Muscle of back (tissue), 11 donors: ENCODE data around the gene SFSWAP. TPM values are rescaled to one million over a fixed set of nuclear protein-coding genes. Genes with fewer than 3 reads are reported as not detected.

ENCODE experiments used
- DNase-seq, 3 donors: peaks; one replicate each; pipeline versions ENCODE4 v3.0.0 to v3.0.0-alpha.2; 2013
- polyA plus RNA-seq, 10 donors: library from polyadenylated mRNA; unstranded; fragments of 120-200 nt; gene quantifications; one replicate each; pipeline ENCODE4 v1.2.1, GENCODE V29; 2013; ENCODE audit not compliant: insufficient read length in 10 of 10

The SFSWAP gene
- polyA plus RNA-seq, 10 donors: 24.5 to 45.6 (median 30.9) TPM

GRCh38 chr12:131833288-131833895 is 122.5 kb downstream of the SFSWAP start:
- no peak for DNase-seq

GRCh38 chr12:131833896-131834641 is 123.2 kb downstream of the SFSWAP start:
- DNase-seq: no peak

GRCh38 chr12:131834798-131835615 is 124.1 kb downstream of the SFSWAP start:
- no peak for DNase-seq

- no peak for DNase-seq
These were observed 124.8 kb downstream of the SFSWAP start for GRCh38 chr12:131835616-131836171.

GRCh38 chr12:131836193-131836592 is 125.3 kb downstream of the SFSWAP start:
- DNase-seq: no peak

GRCh38 chr12:131836714-131837397 is 126.0 kb downstream of the SFSWAP start:
- no peak for DNase-seq

- DNase-seq: no peak
These were observed 129.9 kb downstream of the SFSWAP start for GRCh38 chr12:131840643-131841416.

GRCh38 chr12:131841547-131841946 is 130.7 kb downstream of the SFSWAP start:
- DNase-seq: no peak

- no peak for DNase-seq
These were observed 131.3 kb downstream of the SFSWAP start for GRCh38 chr12:131842169-131842568.

- no peak for DNase-seq
These were observed 132.6 kb downstream of the SFSWAP start for GRCh38 chr12:131843527-131843926.

- DNase-seq: no peak
These were observed 133.2 kb downstream of the SFSWAP start for GRCh38 chr12:131844140-131844539.

- no peak for DNase-seq
These were observed 133.8 kb downstream of the SFSWAP start for GRCh38 chr12:131844656-131845055.

- no peak for DNase-seq
These were observed 134.2 kb downstream of the SFSWAP start for GRCh38 chr12:131845121-131845520.

- DNase-seq: no peak
These were observed 136.6 kb downstream of the SFSWAP start for GRCh38 chr12:131847456-131847855.

- no peak for DNase-seq
These were observed 137.9 kb downstream of the SFSWAP start for GRCh38 chr12:131848753-131849152.

Other genes starting within 250 kb of the SFSWAP start
- gene MMP17, start 117.3 kb downstream of the SFSWAP start, polyA plus RNA-seq: 10 to 100 TPM in 1 of 10 donors, 1 to 10 TPM in 9; 3.3 to 10.2 (median 5.1) TPM
- gene ULK1, start 183.5 kb downstream of the SFSWAP start, polyA plus RNA-seq: 10 to 100 TPM; 15.0 to 26.0 (median 18.4) TPM
- 10 to 100 TPM in 7 of 10 donors, 1 to 10 TPM in 3; 7.1 to 14.1 (median 11.7) TPM for gene PUS1, start 218.2 kb downstream of the SFSWAP start, polyA plus RNA-seq
- gene EP400, start 238.9 kb downstream of the SFSWAP start, polyA plus RNA-seq: 10 to 100 TPM; 18.9 to 31.9 (median 23.4) TPM